Measurements from ENCODE around the gene FAM83F. TPM values are rescaled to one million over a fixed set of nuclear protein-coding genes. Genes with fewer than 3 reads are reported as not detected.
"Not testable (repeated sequence)": the region's sequence is repeated elsewhere in the genome, so short reads cannot be mapped to it uniquely, and the experiment has no call there.

Gene FAM83F
- total and polyA plus RNA-seq, 2 donors (not counting 1 experiment from before 2014, with no cell fraction given): 0.10 TPM; not detected in 1

- H3K4me2 ChIP-seq (replicated peaks; ENCODE audit: low read depth, low read length, poor library complexity, severe bottlenecking): no peak overlapping the region
- Mint-ChIP-seq H3K27me3 (peaks cover 46% of the 10 kb centered on the region), H3K4me3 (no peak overlapping the region), H3K4me1 (peaks cover 7% of the 10 kb centered on the region), H3K9me3 (ENCODE audit: insufficient read depth) (no peaks in the 10 kb centered on the region), H3K27ac (no peak overlapping the region)
- H3K36me3 ChIP-seq (replicated peaks in 1 of 2; ENCODE audit: control extremely low read depth in 1 of 2, control insufficient read depth in 1 of 2, extremely low read depth in 1 of 2, insufficient read depth in 2 of 2, low read length in 1 of 2): no peaks in the 10 kb centered on the region
- H3K9me3 ChIP-seq (ENCODE audit: control extremely low read depth in 1 of 3, control insufficient read depth in 2 of 3, insufficient read depth in 1 of 3, low read length in 2 of 3): peaks cover 0 to 4% (median 0%) of the 10 kb centered on the region in 3 donors
- ATAC-seq (ENCODE audit: low read depth): no peak
- H3K27me3 ChIP-seq (replicated peaks in 1 of 4; ENCODE audit: control extremely low read depth in 1 of 4, control insufficient read depth in 3 of 4, insufficient read depth in 4 of 4, low read length in 3 of 4): peaks cover 0 to 46% (median 21%) of the 10 kb centered on the region in 4 experiments
- no peak overlapping the region for H3K27ac ChIP-seq (ENCODE audit: low read length in 2 of 2)
- H3K9ac ChIP-seq (ENCODE audit: low read length): no peak overlapping the region
- WGBS (ENCODE audit: insufficient coverage): no CpG with 5 or more reads among the region's 5 CpGs
- H3K4me1 ChIP-seq (ENCODE audit: control insufficient read depth in 2 of 2, insufficient read depth in 2 of 2, low read length in 2 of 2): peaks cover 11 to 13% of the 10 kb centered on the region in 2 donors
- ChIA-PET POLR2A (interaction anchor here (0.7 kb wide), 1 partner anchor 368 kb away, joined by 3 read pairs; no protein-coding TSS in a partner anchor), CTCF (interaction anchor here (2.2 kb wide), 1 partner anchor 32 kb away, joined by 9 read pairs; no protein-coding TSS in a partner anchor)
- TF ChIP-seq CTCF (IDR thresholded peaks at IDR 0.05): no peak
- no peak for TF ChIP-seq EZH2 (IDR thresholded peaks at IDR 0.05; ENCODE audit: borderline replicate concordance, insufficient read depth, low read depth, low read length, poor library complexity, severe bottlenecking)
- H2AFZ ChIP-seq (ENCODE audit: insufficient read depth, low read depth, low read length, poor library complexity, severe bottlenecking): no peak overlapping the region
- no peaks in the 10 kb centered on the region for H4K20me1 ChIP-seq (ENCODE audit: control insufficient read depth, insufficient read depth, low read length, poor library complexity, severe bottlenecking)
- H3K4me3 ChIP-seq (ENCODE audit: control extremely low read depth in 1 of 5, extremely low read depth in 1 of 5, insufficient read depth in 1 of 5, low read depth in 2 of 5, low read length in 4 of 5): no peak overlapping the region
- no peak for DNase-seq
- intact Hi-C loops (cut with micrococcal nuclease): no loop called here
- H3K79me2 ChIP-seq (ENCODE audit: control insufficient read depth, insufficient read depth, low read length): no peaks in the 10 kb centered on the region
These were observed 2.5 kb upstream of the FAM83F start for GRCh38 chr22:39992088-39992826.

GRCh38 chr22:39992894-39993293 is 1.9 kb upstream of the FAM83F start:
- H3K4me2 ChIP-seq (replicated peaks; ENCODE audit: low read depth, low read length, poor library complexity, severe bottlenecking); H3K4me3 ChIP-seq (ENCODE audit: control extremely low read depth in 1 of 5, extremely low read depth in 1 of 5, insufficient read depth in 1 of 5, low read depth in 2 of 5, low read length in 4 of 5); POLR2A ChIA-PET; H3K4me3 Mint-ChIP-seq; H4K20me1 ChIP-seq (ENCODE audit: control insufficient read depth, insufficient read depth, low read length, poor library complexity, severe bottlenecking); H3K27ac ChIP-seq (ENCODE audit: low read length in 2 of 2); CTCF ChIA-PET; H3K9me3 Mint-ChIP-seq (ENCODE audit: insufficient read depth); intact Hi-C loops (cut with micrococcal nuclease); H3K9ac ChIP-seq (ENCODE audit: low read length); H3K79me2 ChIP-seq (ENCODE audit: control insufficient read depth, insufficient read depth, low read length); H3K9me3 ChIP-seq (ENCODE audit: control extremely low read depth in 1 of 3, control insufficient read depth in 2 of 3, insufficient read depth in 1 of 3, low read length in 2 of 3); H3K36me3 ChIP-seq (replicated peaks in 1 of 2; ENCODE audit: control extremely low read depth in 1 of 2, control insufficient read depth in 1 of 2, extremely low read depth in 1 of 2, insufficient read depth in 2 of 2, low read length in 1 of 2); DNase-seq; H2AFZ ChIP-seq (ENCODE audit: insufficient read depth, low read depth, low read length, poor library complexity, severe bottlenecking); H3K4me1 Mint-ChIP-seq; ATAC-seq (ENCODE audit: low read depth); H3K27ac Mint-ChIP-seq: not testable (repeated sequence)
- Histone ChIP-seq H3K4me1 (ENCODE audit: control insufficient read depth in 2 of 2, insufficient read depth in 2 of 2, low read length in 2 of 2) (peaks cover 11 to 13% of the 10 kb centered on the region in 2 donors), H3K27me3 (replicated peaks in 1 of 4; ENCODE audit: control extremely low read depth in 1 of 4, control insufficient read depth in 3 of 4, insufficient read depth in 4 of 4, low read length in 3 of 4) (peaks cover 0 to 51% (median 21%) of the 10 kb centered on the region in 4 experiments)
- WGBS (ENCODE audit: insufficient coverage): 96% methylated on average over 7 of the region's 7 CpGs
- peaks cover 50% of the 10 kb centered on the region for H3K27me3 Mint-ChIP-seq
